ENCODE measurements around the gene FSTL4. TPM values are rescaled to one million over a fixed set of nuclear protein-coding genes. Genes with fewer than 3 reads are reported as not detected.

Gene FSTL4
- total RNA-seq, 1 experiment from 2014 or later = 0.12 TPM

GRCh38 chr5:133334796-133335639 is 277.3 kb downstream of the FSTL4 start:
- POLR2A ChIA-PET = interaction anchor here (0.6 kb wide), 1 partner anchor 26 kb away, joined by 3 read pairs; no protein-coding TSS in a partner anchor
- CTCF ChIA-PET = interaction anchor here (0.6 to 1.8 kb wide), 6 partner anchors 15 to 635 kb away, joined by 3 to 5 read pairs (median 3); no protein-coding TSS in a partner anchor
- no peaks in the 10 kb centered on the region for H3K27me3 Mint-ChIP-seq (ENCODE audit: insufficient read depth, unreplicated experiment)
- no peak overlapping the region for H3K27ac Mint-ChIP-seq (ENCODE audit: low read depth, unreplicated experiment)
- H3K9me3 Mint-ChIP-seq (ENCODE audit: unreplicated experiment) = no peaks in the 10 kb centered on the region
- H3K4me1 Mint-ChIP-seq (ENCODE audit: insufficient read depth, unreplicated experiment) = no peaks in the 10 kb centered on the region
- H3K36me3 Mint-ChIP-seq (ENCODE audit: insufficient read depth, unreplicated experiment) = no peaks in the 10 kb centered on the region
- no peak overlapping the region for H3K4me3 Mint-ChIP-seq (ENCODE audit: unreplicated experiment)
- TF ChIP-seq CTCF (IDR thresholded peaks at IDR 0.05; ENCODE audit: unreplicated experiment) = no peak
- DNase-seq (ENCODE audit: unreplicated experiment) = no peak
- BruUV-seq (replicated peaks) = no TSS peak
- intact Hi-C loops (cut with micrococcal nuclease) = no loop called here

DNA sequence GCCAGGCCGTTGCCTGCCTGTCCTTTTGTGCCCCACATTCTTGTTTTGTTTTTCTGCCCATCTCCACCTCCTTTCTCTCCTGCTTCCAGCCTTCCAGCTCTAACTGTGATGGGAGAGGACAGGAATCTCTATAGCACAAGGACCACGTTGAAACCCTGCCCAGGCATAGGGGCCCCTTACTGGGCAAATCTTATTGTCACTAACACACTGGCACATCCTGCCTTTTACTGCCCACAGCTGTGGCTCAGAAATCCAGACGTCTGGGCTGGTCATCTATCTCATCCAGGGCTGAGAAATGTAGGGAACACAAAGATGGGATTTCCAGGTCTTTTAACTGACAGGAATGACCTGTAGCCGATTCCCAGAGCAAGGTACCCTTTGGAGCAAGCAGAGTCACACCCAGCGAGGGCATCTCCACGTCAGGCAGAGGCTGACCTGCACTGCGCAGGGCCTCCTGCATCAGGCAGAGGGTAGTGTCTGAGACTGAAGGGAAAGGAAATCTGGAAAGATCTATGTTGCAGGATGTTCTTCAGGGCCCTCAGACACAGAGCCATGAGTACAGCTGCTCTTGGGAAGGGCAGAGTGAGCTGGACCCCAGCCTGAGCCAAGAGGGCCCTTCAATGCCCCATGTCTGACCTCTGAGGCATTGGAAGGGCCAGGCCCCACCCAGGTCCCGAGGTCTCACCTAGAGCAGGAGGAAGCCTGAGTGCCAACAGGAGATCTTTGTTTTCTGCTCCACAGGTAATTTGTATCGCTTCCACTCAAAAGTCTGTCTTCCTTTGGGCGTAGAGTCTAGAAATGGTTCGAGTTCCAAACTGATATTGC is 278.8 kb downstream of the FSTL4 start:
- no peak for DNase-seq (ENCODE audit: unreplicated experiment)
- ChIA-PET POLR2A (interaction anchor here (0.7 kb wide), 1 partner anchor 193 kb away, joined by 3 read pairs; no protein-coding TSS in a partner anchor), CTCF (interaction anchor here (0.8 to 1.0 kb wide), 2 partner anchors 13 kb away, joined by 5 read pairs; no protein-coding TSS in a partner anchor)
- H3K27ac Mint-ChIP-seq (ENCODE audit: low read depth, unreplicated experiment) = no peak overlapping the region
- intact Hi-C loops (cut with micrococcal nuclease) = no loop called here
- no peak for TF ChIP-seq CTCF (IDR thresholded peaks at IDR 0.05; ENCODE audit: unreplicated experiment)
- H3K9me3 Mint-ChIP-seq (ENCODE audit: unreplicated experiment) = no peaks in the 10 kb centered on the region
- no peaks in the 10 kb centered on the region for H3K4me1 Mint-ChIP-seq (ENCODE audit: insufficient read depth, unreplicated experiment)
- H3K27me3 Mint-ChIP-seq (ENCODE audit: insufficient read depth, unreplicated experiment) = no peaks in the 10 kb centered on the region
- H3K4me3 Mint-ChIP-seq (ENCODE audit: unreplicated experiment) = no peak overlapping the region
- BruUV-seq (replicated peaks) = no TSS peak
- H3K36me3 Mint-ChIP-seq (ENCODE audit: insufficient read depth, unreplicated experiment) = no peaks in the 10 kb centered on the region

GRCh38 chr5:133332439-133333024 is 279.8 kb downstream of the FSTL4 start:
- TF ChIP-seq CTCF (IDR thresholded peaks at IDR 0.05; ENCODE audit: unreplicated experiment) = no peak
- BruUV-seq (replicated peaks) = no TSS peak
- H3K27ac Mint-ChIP-seq (ENCODE audit: low read depth, unreplicated experiment) = no peak overlapping the region
- no peak for DNase-seq (ENCODE audit: unreplicated experiment)
- H3K27me3 Mint-ChIP-seq (ENCODE audit: insufficient read depth, unreplicated experiment) = no peaks in the 10 kb centered on the region
- intact Hi-C loops (cut with micrococcal nuclease) = no loop called here
- no peaks in the 10 kb centered on the region for H3K4me1 Mint-ChIP-seq (ENCODE audit: insufficient read depth, unreplicated experiment)
- no peaks in the 10 kb centered on the region for H3K9me3 Mint-ChIP-seq (ENCODE audit: unreplicated experiment)
- no peaks in the 10 kb centered on the region for H3K36me3 Mint-ChIP-seq (ENCODE audit: insufficient read depth, unreplicated experiment)
- POLR2A ChIA-PET = no interaction called here
- no peak overlapping the region for H3K4me3 Mint-ChIP-seq (ENCODE audit: unreplicated experiment)
- CTCF ChIA-PET = interaction anchor here (0.8 kb wide), 1 partner anchor 12 kb away, joined by 5 read pairs; no protein-coding TSS in a partner anchor

GRCh38 chr5:133331941-133332340 is 280.4 kb downstream of the FSTL4 start:
- intact Hi-C loops (cut with micrococcal nuclease) = no loop called here
- no peak for DNase-seq (ENCODE audit: unreplicated experiment)
- Mint-ChIP-seq H3K27ac (ENCODE audit: low read depth, unreplicated experiment) (no peak overlapping the region), H3K36me3 (ENCODE audit: insufficient read depth, unreplicated experiment) (no peaks in the 10 kb centered on the region), H3K4me1 (ENCODE audit: insufficient read depth, unreplicated experiment) (no peaks in the 10 kb centered on the region), H3K27me3 (ENCODE audit: insufficient read depth, unreplicated experiment) (no peaks in the 10 kb centered on the region), H3K4me3 (ENCODE audit: unreplicated experiment) (no peak overlapping the region), H3K9me3 (ENCODE audit: unreplicated experiment) (no peaks in the 10 kb centered on the region)
- ChIA-PET POLR2A (no interaction called here), CTCF (interaction anchor here (0.8 kb wide), 1 partner anchor 545 kb away, joined by 3 read pairs; no protein-coding TSS in a partner anchor)
- TF ChIP-seq CTCF (IDR thresholded peaks at IDR 0.05; ENCODE audit: unreplicated experiment) = no peak
- BruUV-seq (replicated peaks) = no TSS peak
